ENCODE data around the gene MAPK12.

DNA sequence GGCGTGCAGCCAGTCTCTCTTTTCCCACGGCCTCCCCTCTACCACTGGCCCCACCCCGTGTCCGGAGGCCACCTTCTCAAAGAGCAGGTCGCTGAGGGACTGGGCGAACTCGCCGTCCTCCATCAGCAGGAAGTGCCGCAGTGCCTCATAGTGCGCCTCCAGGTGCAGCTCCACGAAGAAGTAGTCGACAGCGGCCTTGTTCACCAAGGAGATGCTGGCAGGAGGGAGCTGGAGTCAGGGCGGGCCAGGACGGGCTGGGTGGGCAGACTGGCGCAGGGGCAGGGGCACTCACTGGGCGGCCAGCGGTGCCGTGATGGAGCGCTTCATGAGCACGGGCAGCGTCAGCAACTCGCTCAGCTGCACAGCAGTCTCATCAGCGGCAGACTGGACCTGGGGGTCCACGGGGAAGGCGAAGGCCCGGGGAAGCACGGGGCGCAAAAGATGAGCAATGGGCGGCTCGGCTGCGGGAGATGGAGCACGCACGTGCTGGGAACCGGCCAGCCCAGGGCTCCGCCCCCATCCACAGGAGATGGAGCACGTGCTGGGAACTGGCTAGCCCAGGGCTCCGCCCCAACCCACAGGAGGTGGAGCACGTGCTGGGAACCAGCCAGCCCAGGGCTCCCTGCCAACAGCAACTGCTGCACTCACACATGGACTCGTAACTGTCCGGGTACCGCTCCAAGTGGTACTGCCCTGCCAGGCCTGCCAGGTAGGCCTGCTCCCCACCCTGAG is 42.3 kb downstream of the MAPK12 start:
- TF ChIP-seq, protein P1, sequence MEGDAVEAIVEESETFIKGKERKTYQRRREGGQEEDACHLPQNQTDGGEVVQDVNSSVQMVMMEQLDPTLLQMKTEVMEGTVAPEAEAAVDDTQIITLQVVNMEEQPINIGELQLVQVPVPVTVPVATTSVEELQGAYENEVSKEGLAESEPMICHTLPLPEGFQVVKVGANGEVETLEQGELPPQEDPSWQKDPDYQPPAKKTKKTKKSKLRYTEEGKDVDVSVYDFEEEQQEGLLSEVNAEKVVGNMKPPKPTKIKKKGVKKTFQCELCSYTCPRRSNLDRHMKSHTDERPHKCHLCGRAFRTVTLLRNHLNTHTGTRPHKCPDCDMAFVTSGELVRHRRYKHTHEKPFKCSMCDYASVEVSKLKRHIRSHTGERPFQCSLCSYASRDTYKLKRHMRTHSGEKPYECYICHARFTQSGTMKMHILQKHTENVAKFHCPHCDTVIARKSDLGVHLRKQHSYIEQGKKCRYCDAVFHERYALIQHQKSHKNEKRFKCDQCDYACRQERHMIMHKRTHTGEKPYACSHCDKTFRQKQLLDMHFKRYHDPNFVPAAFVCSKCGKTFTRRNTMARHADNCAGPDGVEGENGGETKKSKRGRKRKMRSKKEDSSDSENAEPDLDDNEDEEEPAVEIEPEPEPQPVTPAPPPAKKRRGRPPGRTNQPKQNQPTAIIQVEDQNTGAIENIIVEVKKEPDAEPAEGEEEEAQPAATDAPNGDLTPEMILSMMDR (IDR thresholded peaks at IDR 0.05): no peak
- no peak for TF ChIP-seq ZFX (IDR thresholded peaks at IDR 0.05; ENCODE audit: borderline replicate concordance)

Measured in 22Rv1 (cell line).